K562 (cell line): ENCODE results near the gene POLR3K. TPM values are rescaled to one million over a fixed set of nuclear protein-coding genes. Genes with fewer than 3 reads are reported as not detected.

Source experiments
- AFF4 ChIP-seq: sonication (generic); formaldehyde crosslinking; IDR thresholded peaks from 2 replicates; pipeline ENCODE4 v1.8.0; 2023; ENCODE audit warnings: mild to moderate bottlenecking, missing genetic modification reagents
- ATF7 ChIP-seq: fragments of 450-650 bp; IDR thresholded peaks from 2 replicates; pipeline ENCODE4 v1.7.1; 2014; ENCODE audit warnings: mild to moderate bottlenecking, moderate library complexity
- CREM ChIP-seq: IDR thresholded peaks from 2 replicates; pipeline ENCODE4 v1.6.1; 2014; ENCODE audit warnings: antibody characterized with exemption, low read depth
- CTBP1 ChIP-seq: fragments of 450-650 bp; IDR thresholded peaks from 2 replicates; pipeline ENCODE4 v1.6.1; 2016; ENCODE audit warnings: borderline replicate concordance
- DEAF1 ChIP-seq: fragments of 450-650 bp; formaldehyde crosslinking; IDR thresholded peaks from 2 replicates; pipeline ENCODE4 v1.4.0; 2020; ENCODE audit warnings: mild to moderate bottlenecking, moderate library complexity
- ESRRA ChIP-seq: fragments of 450-650 bp; IDR thresholded peaks from 2 replicates; pipeline ENCODE4 v1.6.1; 2014; ENCODE audit warnings: low read depth, mild to moderate bottlenecking, moderate library complexity, borderline replicate concordance
- GABPB2 ChIP-seq: fragments of 250-450 bp; sonication (Bioruptor Pico); conservative IDR thresholded peaks from 2 replicates; pipeline ENCODE4 v1.5.1; 2021; ENCODE audit warnings: mild to moderate bottlenecking
- GTF2B ChIP-seq: IDR thresholded peaks from 2 replicates; pipeline ENCODE4 v1.6.1; 2011; ENCODE audit not compliant: insufficient read length; ENCODE audit errors: extremely low read depth
- HDAC6 ChIP-seq: IDR thresholded peaks from 2 replicates; pipeline ENCODE4 v1.6.1; 2012; ENCODE audit warnings: low read depth, mild to moderate bottlenecking, control low read depth, inconsistent platforms, low read length, moderate library complexity
- HDAC8 ChIP-seq: fragments of 450-650 bp; IDR thresholded peaks from 2 replicates; pipeline ENCODE4 v1.6.1; 2016; ENCODE audit warnings: mild to moderate bottlenecking, missing genetic modification characterization, moderate library complexity, missing compliant biosample characterization
- MAZ ChIP-seq, 2 experiments: fragments of 450-650 bp in 1 of 2; sonication (generic) in 1 of 2; formaldehyde crosslinking; IDR thresholded peaks in 1 of 2; conservative IDR thresholded peaks in 1 of 2; 2 replicates each; pipeline versions ENCODE4 v1.4.0 to v1.5.0; 2020; ENCODE audit warnings: mild to moderate bottlenecking in 1 of 2, missing genetic modification reagents in 1 of 2
- POLR3G ChIP-seq: IDR thresholded peaks from 2 replicates; pipeline ENCODE4 v1.6.1; 2011; ENCODE audit not compliant: insufficient read length, insufficient replicate concordance; ENCODE audit errors: extremely low read depth
- PREB ChIP-seq: sonication (generic); formaldehyde crosslinking; IDR thresholded peaks from 2 replicates; pipeline ENCODE4 v1.8.1; 2023; ENCODE audit warnings: mild to moderate bottlenecking, missing genetic modification reagents
- RAD21 ChIP-seq, 2 experiments: fragments of 250-450 bp in 1 of 2; fragments of 450-650 bp in 1 of 2; sonication (Bioruptor Pico) in 1 of 2; formaldehyde crosslinking in 1 of 2; IDR thresholded peaks in 1 of 2; conservative IDR thresholded peaks in 1 of 2; 2 replicates each; pipeline versions ENCODE4 v1.4.0 to v1.8.0; 2020 to 2022; ENCODE audit warnings: mild to moderate bottlenecking in 2 of 2, moderate library complexity in 1 of 2
- SMAD4 ChIP-seq: fragments of 250-450 bp; sonication (Bioruptor Pico); conservative IDR thresholded peaks from 2 replicates; pipeline ENCODE4 v1.8.0; 2021; ENCODE audit warnings: inconsistent platforms, mild to moderate bottlenecking, moderate library complexity
- SMC3 ChIP-seq: conservative IDR thresholded peaks from 2 replicates; pipeline ENCODE4 v1.6.1; 2011; ENCODE audit warnings: low read depth, low read length, improper control_type of control experiment; ENCODE audit not compliant: insufficient read depth
- STAG1 ChIP-seq: sonication (generic); formaldehyde crosslinking; IDR thresholded peaks from 2 replicates; pipeline ENCODE4 v1.5.0; 2020; ENCODE audit warnings: missing genetic modification reagents, borderline replicate concordance
- XRCC5 ChIP-seq: fragments of 200-400 bp; formaldehyde crosslinking; IDR thresholded peaks from 2 replicates; pipeline ENCODE4 v1.6.1; 2017; ENCODE audit warnings: low read depth, mild to moderate bottlenecking, low read length
- ZBTB7A ChIP-seq: IDR thresholded peaks from 2 replicates; pipeline ENCODE4 v1.6.1; 2011; ENCODE audit warnings: low read depth, mild to moderate bottlenecking, low read length, moderate library complexity, borderline replicate concordance; ENCODE audit not compliant: control insufficient read depth
- ZNF197 ChIP-seq: fragments of 200-800 bp; sonication (Bioruptor generic); IDR thresholded peaks from 2 replicates; pipeline ENCODE4 v1.6.1; 2016; ENCODE audit warnings: low read depth, missing genetic modification characterization, missing compliant biosample characterization
- ZNF24 ChIP-seq: fragments of 450-650 bp; IDR thresholded peaks from 2 replicates; pipeline ENCODE4 v1.6.1; 2016
- polyA plus RNA-seq, 8 experiments: library from polyadenylated mRNA; depleted of rRNA in 4 of 8; stranded (reverse) in 5 of 8; unstranded in 3 of 8; fragments of >200 nt; fragmentation: Nextera tagmentation in 2 of 8; fragmentation: Illumina TruSeq in 1 of 8; extraction: Ambion mirVana in 2 of 8; extraction: Trizol in 1 of 8; gene quantifications; 2 replicates each; pipeline versions ENCODE4 v1.2.1 to v1.2.3, GENCODE V29; 2011 to 2014; ENCODE audit warnings: inconsistent platforms in 1 of 8, missing spikeins in 1 of 8
- total RNA-seq, 7 experiments: library from RNA; depleted of rRNA in 6 of 7; stranded (reverse); fragments of >200 nt in 6 of 7; fragmentation: Illumina TruSeq in 2 of 7; extraction: Trizol in 2 of 7; gene quantifications; 2 replicates each; pipeline versions ENCODE4 v1.2.1 to v1.2.3, GENCODE V29; 2011 to 2021; ENCODE audit warnings: low replicate concordance in 1 of 7

The POLR3K gene
- total and polyA plus RNA-seq, 9 of the 15 experiments (the other 6 are each of a cell fraction or from before 2014, with no cell fraction given), result 42.1 to 315 (median 86.7) TPM

GRCh38 chr16:65745-66144 lies 12.3 kb upstream of the POLR3K start (continued):
- TF ChIP-seq PREB (CRISPR knock-in tag) (0 out of 2 replicates have a peak, but pooled peaks have one; percentile 29), POLR3G (no peak), ZNF197 (no peak), ZNF24 (0 out of 2 replicates have a peak, but pooled peaks have one; percentile 51), XRCC5 (peak; percentile 83), HDAC8 (0 out of 2 replicates have a peak, but pooled peaks have one; percentile 30), RAD21 (CRISPR knock-in tag; conservative IDR thresholded peaks at IDR 0.05 in 1 of 2, IDR thresholded peaks at IDR 0.05 in 1 of 2) (peak; percentile 99), ZBTB7A (peak; percentile 32; the same call in 1 of the 2 replicates), DEAF1 (peak; percentile 97), GABPB2 (no peak), MAZ (CRISPR knock-in tag; conservative IDR thresholded peaks at IDR 0.05 in 1 of 2, IDR thresholded peaks at IDR 0.05 in 1 of 2) (peak; percentile 47 to 71; a peak in 3 of 4 replicates), GTF2B (no peak), SMAD4 (CRISPR knock-in tag) (0 out of 2 replicates have a peak, but pooled peaks have one; percentile 27), CREM (0 out of 2 replicates have a peak, but pooled peaks have one; percentile 45), ESRRA (peak; percentile 38; the same call in 1 of the 2 replicates), HDAC6 (no peak), STAG1 (peak; percentile 97), CTBP1 (peak; percentile 68), AFF4 (0 out of 2 replicates have a peak, but pooled peaks have one; percentile 25), ATF7 (0 out of 2 replicates have a peak, but pooled peaks have one; percentile 25), SMC3 (peak; percentile 99)
